ENCODE results near the gene VPS13D.

The VPS13D gene

DNA sequence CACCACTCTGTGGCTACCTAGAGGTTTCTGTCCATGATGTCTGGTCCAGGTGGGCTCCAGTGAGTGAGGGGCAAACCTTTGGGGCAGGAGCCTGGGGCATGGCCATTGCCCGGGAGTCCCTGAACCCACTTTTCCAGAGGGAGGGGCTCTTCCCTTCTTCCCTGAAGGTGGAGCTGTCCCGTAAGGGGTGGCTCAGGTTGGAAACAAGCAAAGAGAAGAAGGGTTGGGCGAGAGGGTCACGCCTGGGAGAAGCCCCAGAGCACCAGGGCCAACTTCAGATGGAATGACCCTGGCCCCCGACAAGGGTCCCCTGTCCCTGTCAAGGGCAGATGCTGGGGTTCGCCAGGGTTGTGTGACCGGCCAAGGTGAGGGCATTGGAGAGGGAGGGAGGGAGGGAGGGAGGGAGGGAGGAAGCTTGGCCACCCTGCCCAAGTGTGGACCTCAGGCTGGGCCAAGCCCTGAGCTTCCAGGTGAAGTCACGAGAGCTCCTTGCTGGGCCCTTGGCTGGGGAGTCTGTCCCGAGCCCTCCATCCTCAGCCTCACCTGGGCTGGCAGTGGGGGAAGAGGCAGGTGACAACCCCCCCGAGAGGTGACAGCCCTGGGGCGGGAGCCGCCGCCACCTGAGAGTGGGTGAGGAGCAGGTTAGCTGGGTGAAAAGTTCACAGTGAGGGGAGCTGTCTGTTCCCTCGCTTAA, 318.6 kb downstream of the VPS13D start:
- Histone ChIP-seq H3F3A (ENCODE audit: control insufficient read depth, insufficient read depth) (no peaks in the 10 kb centered on the region), H3K4me2 (ENCODE audit: low read length) (no peak overlapping the region), H3K36me3 (ENCODE audit: control insufficient read depth, low read length) (no peaks in the 10 kb centered on the region), H3K9me2 (replicated peaks; ENCODE audit: control insufficient read depth, low read length) (no peaks in the 10 kb centered on the region), H3K27ac (ENCODE audit: low read depth, low read length) (no peak overlapping the region), H3K27me3 (ENCODE audit: control insufficient read depth, low read length) (no peaks in the 10 kb centered on the region), H4K20me1 (ENCODE audit: control insufficient read depth, insufficient read depth, low read depth, low read length) (no peaks in the 10 kb centered on the region), H3K79me2 (ENCODE audit: control insufficient read depth, low read length) (no peaks in the 10 kb centered on the region), H3K4me3 (ENCODE audit: low read length) (no peak overlapping the region), H3K4me1 (ENCODE audit: control insufficient read depth, low read length) (no peaks in the 10 kb centered on the region), H3K9me3 (ENCODE audit: control insufficient read depth, insufficient read depth, low read length) (no peaks in the 10 kb centered on the region)
- TF ChIP-seq CTCF (IDR thresholded peaks at IDR 0.05; ENCODE audit: low read depth, low read length, poor library complexity, severe bottlenecking) (no peak), EZH2phosphoT487 (IDR thresholded peaks at IDR 0.05; ENCODE audit: borderline replicate concordance, low read length) (no peak)

GRCh38 chr1:12548973-12549459, 319.2 kb downstream of the VPS13D start:
- H3K4me1 ChIP-seq (ENCODE audit: control insufficient read depth, low read length), result no peaks in the 10 kb centered on the region
- H3K9me2 ChIP-seq (replicated peaks; ENCODE audit: control insufficient read depth, low read length), result no peaks in the 10 kb centered on the region
- no peaks in the 10 kb centered on the region for H3K36me3 ChIP-seq (ENCODE audit: control insufficient read depth, low read length)
- TF ChIP-seq EZH2phosphoT487 (IDR thresholded peaks at IDR 0.05; ENCODE audit: borderline replicate concordance, low read length) (no peak), CTCF (IDR thresholded peaks at IDR 0.05; ENCODE audit: low read depth, low read length, poor library complexity, severe bottlenecking) (no peak)
- H4K20me1 ChIP-seq (ENCODE audit: control insufficient read depth, insufficient read depth, low read depth, low read length), result no peaks in the 10 kb centered on the region
- no peaks in the 10 kb centered on the region for H3K79me2 ChIP-seq (ENCODE audit: control insufficient read depth, low read length)
- H3K4me2 ChIP-seq (ENCODE audit: low read length), result no peak overlapping the region
- H3F3A ChIP-seq (ENCODE audit: control insufficient read depth, insufficient read depth), result no peaks in the 10 kb centered on the region
- H3K27ac ChIP-seq (ENCODE audit: low read depth, low read length), result no peak overlapping the region
- no peak overlapping the region for H3K4me3 ChIP-seq (ENCODE audit: low read length)
- no peaks in the 10 kb centered on the region for H3K27me3 ChIP-seq (ENCODE audit: control insufficient read depth, low read length)
- no peaks in the 10 kb centered on the region for H3K9me3 ChIP-seq (ENCODE audit: control insufficient read depth, insufficient read depth, low read length)

GRCh38 chr1:12549460-12550349, 319.9 kb downstream of the VPS13D start:
- Histone ChIP-seq H3K4me1 (ENCODE audit: control insufficient read depth, low read length) (no peaks in the 10 kb centered on the region), H3K36me3 (ENCODE audit: control insufficient read depth, low read length) (no peaks in the 10 kb centered on the region), H4K20me1 (ENCODE audit: control insufficient read depth, insufficient read depth, low read depth, low read length) (no peaks in the 10 kb centered on the region), H3K27ac (ENCODE audit: low read depth, low read length) (no peak overlapping the region), H3F3A (ENCODE audit: control insufficient read depth, insufficient read depth) (no peaks in the 10 kb centered on the region), H3K27me3 (ENCODE audit: control insufficient read depth, low read length) (no peaks in the 10 kb centered on the region), H3K4me2 (ENCODE audit: low read length) (no peak overlapping the region), H3K9me3 (ENCODE audit: control insufficient read depth, insufficient read depth, low read length) (no peaks in the 10 kb centered on the region), H3K79me2 (ENCODE audit: control insufficient read depth, low read length) (no peaks in the 10 kb centered on the region), H3K9me2 (replicated peaks; ENCODE audit: control insufficient read depth, low read length) (no peaks in the 10 kb centered on the region), H3K4me3 (ENCODE audit: low read length) (no peak overlapping the region)
- TF ChIP-seq CTCF (IDR thresholded peaks at IDR 0.05; ENCODE audit: low read depth, low read length, poor library complexity, severe bottlenecking) (no peak), EZH2phosphoT487 (IDR thresholded peaks at IDR 0.05; ENCODE audit: borderline replicate concordance, low read length) (no peak)

Measured in DOHH2 (cell line).